HG02763 (cell line): ENCODE data around the gene PIGN.
"Not testable (repeated sequence)": the region's sequence is repeated elsewhere in the genome, so short reads cannot be mapped to it uniquely, and the experiment has no call there.

Source experiments
- ATAC-seq: cut with Tn5 transposase; IDR thresholded peaks from one replicate; pipeline ENCODE4 v1.9.1; 2021; ENCODE audit warnings: mild to moderate bottlenecking, moderate library complexity; ENCODE audit not compliant: unreplicated experiment

PIGN gene

DNA sequence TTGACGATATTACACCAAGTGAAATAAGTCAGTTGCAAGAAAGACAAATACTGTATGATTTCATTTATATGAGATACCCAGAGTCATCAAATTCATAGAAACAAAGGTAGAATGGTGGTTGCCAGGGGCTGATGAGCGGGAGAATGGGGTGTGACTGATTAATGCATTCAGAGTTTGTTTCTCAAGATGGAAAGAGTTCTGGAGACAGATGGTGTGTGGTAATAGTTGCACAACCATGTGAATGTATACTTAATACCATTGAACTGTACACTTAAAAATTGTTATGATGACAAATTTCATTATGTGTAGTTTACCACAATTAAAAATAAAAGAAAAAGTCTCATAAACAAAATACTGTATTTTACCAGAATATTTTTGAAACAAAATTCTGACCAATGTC, 117.3 kb downstream of the PIGN start:
- no peak for ATAC-seq

DNA sequence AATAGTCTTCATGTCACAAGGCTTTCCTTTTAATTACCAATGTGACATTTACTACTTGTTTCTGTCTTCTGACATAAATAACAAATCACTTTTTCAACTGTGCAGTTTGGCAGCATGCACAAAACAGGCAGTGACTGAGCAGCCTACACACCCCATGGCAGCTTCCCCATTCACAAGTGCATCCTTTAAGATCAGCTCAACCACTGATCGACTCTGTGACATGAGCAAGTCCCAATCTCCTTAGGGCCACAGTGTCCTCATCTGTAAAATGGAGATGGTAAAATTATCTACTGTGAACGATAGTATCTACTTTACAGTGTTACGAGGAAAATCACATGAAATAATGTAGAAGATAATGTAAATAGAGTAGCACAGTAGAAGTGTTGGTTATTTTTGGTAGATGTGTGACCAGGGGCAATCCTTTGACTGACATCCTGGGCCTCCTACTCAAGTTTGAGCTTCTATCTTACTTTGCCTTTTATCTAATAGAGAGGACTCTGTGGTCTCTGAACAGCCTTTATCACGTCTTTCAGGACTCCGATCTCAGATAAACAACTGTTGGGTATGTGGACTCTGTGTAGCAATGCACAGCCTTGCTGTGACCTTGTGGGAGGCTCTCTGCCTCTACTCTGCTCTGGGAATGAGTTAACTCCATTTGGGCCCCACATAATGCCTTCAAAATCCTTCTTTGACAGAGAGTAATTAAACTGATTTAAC, 120.6 kb downstream of the PIGN start:
- ATAC-seq, result no peak

GRCh38 chr18:62064361-62064760, 122.5 kb downstream of the PIGN start:
- ATAC-seq, result no peak

DNA sequence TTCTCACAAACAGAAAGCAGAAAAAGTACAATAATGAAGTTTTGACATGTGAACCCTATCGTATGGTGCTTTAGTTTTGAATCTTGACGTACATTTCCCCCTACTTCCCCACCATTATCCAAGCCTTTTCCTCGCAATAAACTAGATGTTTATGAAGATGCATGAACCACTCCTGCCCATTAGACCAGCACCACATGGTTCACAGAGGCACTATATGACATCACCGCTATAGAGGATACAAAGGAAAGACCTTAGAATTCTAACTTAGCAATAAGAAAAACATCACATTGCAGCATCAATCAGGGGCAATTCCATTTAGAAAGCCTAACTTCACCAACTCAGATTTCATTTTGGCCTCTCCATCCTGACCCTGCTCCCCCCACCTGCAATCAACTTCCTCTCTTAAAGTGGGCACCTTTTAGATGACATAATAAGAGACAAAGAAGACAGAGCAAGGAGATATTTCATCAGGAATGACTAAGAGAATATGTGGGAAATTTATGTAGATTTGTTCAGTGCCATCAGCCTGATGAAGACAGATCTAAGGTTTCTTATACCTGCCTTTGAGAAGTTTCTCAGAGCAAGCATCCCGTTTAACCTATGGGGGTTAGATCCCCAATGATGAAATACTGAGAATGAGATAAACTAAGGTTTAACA, 124.9 kb downstream of the PIGN start:
- no peak for ATAC-seq

GRCh38 chr18:62060820-62061219, 126.0 kb downstream of the PIGN start:
- ATAC-seq, result no peak

DNA sequence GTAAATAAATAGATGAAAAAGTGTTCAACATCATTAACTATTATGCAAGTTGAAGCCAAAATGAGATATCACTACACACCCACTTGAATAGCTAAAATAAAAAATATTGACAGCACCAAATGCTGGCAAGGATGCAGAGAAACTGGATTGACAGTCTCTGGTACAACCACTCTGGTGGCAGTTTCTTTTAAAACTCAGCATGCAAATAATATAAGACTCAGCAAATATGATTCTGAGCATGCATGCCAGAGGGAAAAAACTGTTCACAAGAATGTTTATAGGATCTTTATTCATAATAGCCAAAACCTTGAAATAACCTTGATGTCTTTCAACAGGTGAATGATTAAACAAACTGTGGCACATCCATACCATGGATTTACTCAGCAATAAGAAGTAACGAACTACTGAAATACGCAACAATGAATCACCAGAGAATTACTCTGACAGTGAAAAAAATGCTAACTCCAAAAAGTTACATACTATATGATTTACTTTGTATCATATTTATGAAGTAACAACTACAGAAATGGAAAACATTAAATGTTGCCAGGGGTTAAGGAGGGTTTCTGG, 131.8 kb downstream of the PIGN start:
- ATAC-seq, result no peak

DNA sequence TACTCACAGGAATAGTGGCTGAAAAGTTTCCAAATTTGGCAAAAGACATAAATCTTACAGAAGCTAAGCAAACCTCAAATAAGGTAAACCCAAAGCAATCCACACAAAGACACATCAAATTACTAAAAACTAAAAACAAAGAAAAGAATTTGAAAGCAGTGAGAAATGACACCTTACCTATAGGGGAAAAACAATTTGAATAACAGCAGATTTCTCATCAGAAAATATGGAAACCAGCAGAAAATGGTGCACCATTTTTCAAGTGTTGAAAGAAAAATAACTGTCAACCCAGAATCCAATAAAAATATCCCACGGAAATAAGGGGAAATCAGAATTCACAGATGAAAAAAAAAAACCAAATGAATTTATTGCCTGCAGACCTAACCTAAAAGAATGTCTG, 138.6 kb downstream of the PIGN start:
- ATAC-seq, result no peak

- no peak for ATAC-seq
Observed at GRCh38 chr18:62045316-62045715, 141.5 kb downstream of the PIGN start.

GRCh38 chr18:62044490-62045000, 142.3 kb downstream of the PIGN start:
- no peak for ATAC-seq

- no peak for ATAC-seq
Observed at GRCh38 chr18:62037989-62038778, 148.7 kb downstream of the PIGN start.

- no peak for ATAC-seq
Observed at GRCh38 chr18:62037012-62037742, 149.7 kb downstream of the PIGN start.

- not testable (repeated sequence) for ATAC-seq
Observed at GRCh38 chr18:62034286-62034685, 152.6 kb downstream of the PIGN start.

GRCh38 chr18:62033756-62034155, 153.1 kb downstream of the PIGN start:
- ATAC-seq, result no peak

DNA sequence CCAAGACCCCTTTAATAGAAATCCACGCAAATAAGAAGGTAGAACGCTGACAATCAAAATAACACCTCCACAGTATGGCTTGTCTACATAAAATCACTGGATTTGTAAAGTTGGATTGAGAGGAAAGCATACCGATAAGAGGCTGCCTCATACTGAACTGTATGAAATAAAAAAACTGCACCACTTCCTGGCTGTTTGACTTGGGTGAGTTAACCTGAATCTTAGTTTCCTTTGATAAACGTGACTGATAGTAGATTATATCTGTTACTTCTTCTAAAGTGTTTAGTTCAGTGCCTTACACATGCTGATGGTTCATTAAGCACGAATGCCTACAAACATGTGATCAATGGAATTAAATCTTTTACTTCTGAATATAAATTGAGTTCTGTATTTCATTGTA, 153.6 kb downstream of the PIGN start:
- no peak for ATAC-seq

DNA sequence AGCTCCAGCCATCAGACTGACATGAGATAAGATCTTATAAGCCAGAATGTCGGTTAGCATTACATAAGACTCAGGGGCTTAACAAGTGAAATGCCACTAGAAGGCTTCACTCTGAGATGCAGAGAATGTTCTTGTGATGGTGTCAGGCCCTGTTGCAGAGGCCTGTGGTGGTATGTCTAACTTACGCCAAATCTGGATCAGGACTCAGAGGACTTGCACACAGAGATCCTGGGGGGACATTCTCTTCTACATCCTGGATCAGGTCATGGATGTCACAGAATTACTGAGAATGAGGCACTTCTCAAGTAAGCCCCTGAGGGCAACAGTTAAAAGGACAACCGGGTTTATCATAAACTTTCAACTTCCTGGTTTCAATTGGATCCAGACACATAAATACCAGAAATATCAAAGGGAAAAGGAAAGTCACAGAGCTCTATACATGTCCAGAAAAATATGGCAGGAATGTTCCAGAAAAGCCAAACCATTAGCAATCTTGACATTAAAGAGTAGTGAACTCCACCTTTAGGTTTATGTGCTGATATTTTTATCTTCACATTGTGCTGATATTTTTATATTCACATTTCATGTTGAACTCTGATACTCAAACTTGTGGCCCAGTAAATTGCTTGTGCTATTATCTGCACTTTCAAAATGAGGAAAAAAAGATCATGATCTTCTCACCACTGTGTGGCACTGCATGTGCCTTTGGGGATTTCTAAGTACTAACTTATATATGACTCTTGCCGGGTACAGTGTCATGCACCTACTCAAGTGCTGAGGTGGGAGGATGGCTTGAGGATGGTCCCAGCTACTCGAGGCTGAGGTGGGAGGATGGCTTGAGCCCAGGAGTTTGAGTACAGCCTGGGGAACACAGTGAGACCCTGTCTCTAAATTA, 156.5 kb downstream of the PIGN start:
- ATAC-seq, result no peak

DNA sequence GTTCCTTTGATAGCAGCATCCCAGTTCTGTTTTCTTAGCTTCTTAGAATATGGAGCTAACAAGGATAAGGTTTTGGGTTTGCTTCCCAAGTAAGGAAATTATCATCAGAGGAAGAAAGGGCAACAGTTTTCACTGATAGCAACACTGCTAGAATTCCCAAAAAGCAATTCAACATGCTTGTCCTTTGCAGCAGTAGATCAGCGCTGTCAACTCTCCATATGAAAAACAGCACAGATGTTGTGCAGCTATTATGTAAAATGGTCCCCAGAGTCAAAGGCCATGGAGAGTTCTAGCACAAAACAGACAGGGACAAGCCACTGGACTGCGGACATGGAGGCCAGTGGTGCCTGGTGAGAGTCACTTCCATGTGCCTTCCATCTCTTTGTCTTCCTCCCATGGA, 158.1 kb downstream of the PIGN start:
- no peak for ATAC-seq

DNA sequence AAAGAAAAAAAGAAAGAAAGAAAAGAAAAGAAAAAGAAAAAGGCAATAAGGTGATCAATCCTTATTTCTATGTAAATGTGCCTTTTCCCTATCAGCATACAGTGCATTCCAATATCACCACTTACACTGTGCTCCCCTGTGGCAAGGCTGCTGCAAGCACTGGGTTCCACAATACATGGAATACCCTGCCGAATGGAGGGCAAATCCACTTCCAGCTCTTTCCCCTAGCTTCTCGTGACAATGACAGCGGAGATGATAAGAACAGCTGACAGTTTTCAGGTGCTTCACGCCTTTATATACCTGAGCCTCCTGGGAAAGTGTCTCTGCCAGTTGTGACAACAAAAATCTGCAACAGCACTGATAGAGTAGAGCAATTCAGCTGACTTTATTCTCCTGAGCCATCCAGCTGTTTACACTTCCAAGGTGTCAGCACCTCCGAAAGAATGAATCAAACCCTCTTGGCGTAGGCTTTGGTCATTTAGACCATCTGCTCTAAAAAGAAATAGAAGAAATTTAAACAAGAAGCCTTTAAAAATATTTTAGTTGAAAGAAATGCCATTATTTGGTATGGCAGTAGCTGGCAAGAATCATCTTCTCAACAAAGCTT, 158.8 kb downstream of the PIGN start:
- no peak for ATAC-seq

DNA sequence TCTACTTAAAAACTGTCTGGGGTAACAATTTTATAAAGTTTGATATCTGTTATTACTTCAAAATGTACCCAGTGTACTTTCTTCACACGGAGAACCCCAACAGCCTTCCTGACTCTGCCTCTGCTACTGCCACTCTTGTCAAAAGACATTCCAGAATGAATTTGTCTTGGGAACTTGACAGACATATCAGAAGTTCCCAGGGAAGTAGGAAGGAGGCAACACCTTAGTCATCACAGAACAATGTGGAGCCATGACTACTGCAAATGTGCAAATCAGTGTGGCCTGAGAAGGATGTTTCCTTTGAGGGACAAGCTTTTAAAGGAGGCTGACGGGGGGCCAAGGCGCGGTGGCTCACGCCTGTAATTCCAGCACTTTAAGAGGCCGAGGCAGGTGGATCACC, 160.3 kb downstream of the PIGN start:
- ATAC-seq, result no peak

GRCh38 chr18:62024983-62025382, 161.9 kb downstream of the PIGN start:
- ATAC-seq, result no peak
